Measurements from ENCODE around the gene ABCA1. TPM values are rescaled to one million over a fixed set of nuclear protein-coding genes. Genes with fewer than 3 reads are reported as not detected.
"Not testable (repeated sequence)": the region's sequence is repeated elsewhere in the genome, so short reads cannot be mapped to it uniquely, and the experiment has no call there.

ABCA1 gene
- total RNA-seq, 1 donor from 2014 or later, result 162 TPM

DNA sequence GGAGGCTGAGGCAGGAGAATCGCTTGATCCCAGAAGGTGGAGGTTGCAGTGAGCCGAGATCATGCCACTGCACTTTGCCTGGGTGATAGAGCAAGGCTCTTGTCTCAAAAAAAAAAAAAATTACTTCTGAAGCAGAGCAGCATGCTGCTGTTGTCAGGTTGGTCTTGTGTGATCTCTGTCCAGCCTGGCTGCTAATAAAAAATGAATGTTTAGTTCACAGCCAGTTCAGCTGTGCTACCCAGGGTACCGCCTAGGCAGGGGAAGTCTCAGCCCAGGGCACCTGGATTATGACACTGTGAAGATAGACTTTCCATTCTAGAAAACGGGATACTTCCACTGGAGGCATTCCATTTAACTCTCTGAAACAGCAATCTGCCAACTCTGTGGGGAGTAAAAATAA, 23.5 kb upstream of the ABCA1 start:
- DNase-seq (ENCODE audit: low spot score), result no peak

DNA sequence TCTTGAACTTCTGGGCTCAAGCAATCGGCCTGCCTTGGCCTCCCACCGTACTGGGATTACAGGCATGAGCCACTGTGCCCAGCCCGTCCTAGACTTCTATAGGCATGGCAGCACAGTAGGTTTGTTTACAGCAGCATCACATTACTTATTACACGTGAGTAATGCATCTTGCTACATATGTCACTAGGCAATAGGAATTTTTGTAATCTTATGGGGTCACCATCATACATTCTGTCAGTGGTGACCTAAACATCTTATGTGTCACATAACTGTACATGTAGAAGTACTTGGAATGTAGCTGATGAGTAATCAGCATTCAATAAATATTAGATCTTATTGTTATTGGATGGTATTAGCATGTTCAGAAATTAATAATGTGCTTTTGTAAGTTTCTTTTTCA, 22.9 kb upstream of the ABCA1 start:
- DNase-seq (ENCODE audit: low spot score), result no peak

- no peak for DNase-seq (ENCODE audit: low spot score)
Measured at GRCh38 chr9:104948277-104948676, 20.3 kb upstream of the ABCA1 start.

DNA sequence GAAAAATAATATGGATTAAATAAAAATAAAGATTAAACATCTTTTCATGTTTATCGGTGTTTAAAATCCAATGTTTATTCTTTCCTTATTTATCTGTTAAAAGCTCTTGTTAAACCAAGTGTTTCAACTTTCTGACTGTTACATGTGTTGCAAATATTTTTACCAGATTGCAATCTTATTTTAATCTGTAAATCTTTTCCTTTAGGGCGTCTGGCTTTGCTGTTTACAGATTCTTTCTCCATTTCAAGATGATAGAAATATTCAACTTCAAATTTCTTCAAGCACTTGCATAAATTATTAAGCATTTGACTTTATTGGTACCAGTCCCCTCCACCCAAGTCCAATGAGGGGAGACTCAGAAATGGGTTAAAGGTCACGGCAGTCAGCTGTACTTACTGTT, 16.9 kb upstream of the ABCA1 start:
- DNase-seq (ENCODE audit: low spot score), result no peak

GRCh38 chr9:104944356-104944755, 16.4 kb upstream of the ABCA1 start:
- no peak for DNase-seq (ENCODE audit: low spot score)

GRCh38 chr9:104941597-104941996, 13.6 kb upstream of the ABCA1 start:
- DNase-seq (ENCODE audit: low spot score), result no peak

GRCh38 chr9:104936291-104936690, 8.3 kb upstream of the ABCA1 start:
- no peak for DNase-seq (ENCODE audit: low spot score)

DNA sequence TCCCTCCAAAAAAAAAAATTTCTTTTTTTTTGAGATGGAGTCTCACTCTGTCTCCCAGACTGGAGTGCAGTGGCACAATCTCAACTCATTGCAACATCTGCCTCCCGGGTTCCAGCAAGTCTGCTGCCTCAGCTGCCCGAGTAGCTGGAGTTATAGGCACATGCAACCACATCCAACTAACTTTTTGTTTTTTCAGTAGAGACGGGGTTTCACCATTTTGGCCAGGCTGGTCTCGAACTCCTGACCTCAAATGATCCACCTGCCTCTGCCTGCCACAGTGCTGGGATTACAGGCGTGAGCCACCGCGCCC, 7.5 kb upstream of the ABCA1 start:
- DNase-seq (ENCODE audit: low spot score), result not testable (repeated sequence)

DNA sequence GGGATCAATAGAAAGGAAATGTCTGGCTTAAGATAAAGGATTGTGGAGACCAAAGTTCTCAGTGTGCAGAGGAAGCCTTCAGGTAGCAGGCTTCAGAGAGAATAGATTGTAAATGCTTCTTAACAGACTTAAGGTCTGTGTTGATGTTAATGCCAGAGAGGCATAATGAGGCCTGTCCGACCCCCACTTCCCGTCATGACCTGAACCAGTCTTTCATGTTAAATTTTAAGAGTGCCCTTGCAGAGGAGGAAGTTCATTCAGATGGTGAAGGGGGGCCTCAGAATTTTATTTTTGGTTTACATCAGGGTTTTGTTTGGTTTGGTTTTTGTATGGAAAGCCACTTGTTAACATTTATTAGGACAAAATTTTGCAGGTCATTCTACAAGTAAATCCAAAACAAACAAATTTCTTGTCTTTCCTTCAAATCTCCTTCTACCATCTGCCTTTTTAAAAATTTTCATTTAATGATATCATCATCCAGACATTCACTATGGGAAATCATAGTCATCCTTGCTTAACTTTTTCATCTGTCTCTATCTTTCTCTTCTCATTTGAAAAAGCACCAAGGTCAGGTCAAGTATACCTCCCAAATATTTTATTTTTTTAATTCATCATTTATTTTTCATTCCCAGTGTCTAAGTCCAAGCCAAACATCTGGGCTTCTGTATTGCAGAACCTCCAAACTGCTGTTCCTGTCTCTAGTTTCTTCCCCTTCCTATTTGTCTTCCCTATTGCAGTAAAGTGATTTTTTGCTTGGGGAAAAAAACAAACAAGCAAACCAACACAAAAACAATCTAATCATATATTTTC, 6.9 kb upstream of the ABCA1 start:
- no peak for DNase-seq (ENCODE audit: low spot score)

DNA sequence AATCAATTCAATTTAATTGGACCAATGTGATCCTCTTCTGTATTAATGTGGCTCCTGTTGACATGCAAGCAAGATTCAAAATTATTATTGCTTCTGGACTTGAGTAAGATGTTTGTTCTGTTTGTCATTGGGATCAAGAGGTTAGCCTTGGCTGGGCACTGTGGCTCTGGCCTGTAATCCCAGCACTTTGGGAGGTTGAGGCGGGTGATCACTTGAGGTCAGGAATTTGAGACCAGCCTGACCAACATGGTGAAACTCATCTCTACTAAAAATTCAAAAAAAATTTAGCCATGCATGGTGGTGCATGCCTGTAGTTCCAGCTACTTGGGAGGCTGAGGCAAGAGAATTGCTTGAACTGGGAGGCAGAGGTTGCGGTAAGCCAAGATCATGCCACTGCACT, 5.1 kb upstream of the ABCA1 start:
- not testable (repeated sequence) for DNase-seq (ENCODE audit: low spot score)

- DNase-seq (ENCODE audit: low spot score), result no peak
Measured at GRCh38 chr9:104931256-104931655, 3.3 kb upstream of the ABCA1 start.

DNA sequence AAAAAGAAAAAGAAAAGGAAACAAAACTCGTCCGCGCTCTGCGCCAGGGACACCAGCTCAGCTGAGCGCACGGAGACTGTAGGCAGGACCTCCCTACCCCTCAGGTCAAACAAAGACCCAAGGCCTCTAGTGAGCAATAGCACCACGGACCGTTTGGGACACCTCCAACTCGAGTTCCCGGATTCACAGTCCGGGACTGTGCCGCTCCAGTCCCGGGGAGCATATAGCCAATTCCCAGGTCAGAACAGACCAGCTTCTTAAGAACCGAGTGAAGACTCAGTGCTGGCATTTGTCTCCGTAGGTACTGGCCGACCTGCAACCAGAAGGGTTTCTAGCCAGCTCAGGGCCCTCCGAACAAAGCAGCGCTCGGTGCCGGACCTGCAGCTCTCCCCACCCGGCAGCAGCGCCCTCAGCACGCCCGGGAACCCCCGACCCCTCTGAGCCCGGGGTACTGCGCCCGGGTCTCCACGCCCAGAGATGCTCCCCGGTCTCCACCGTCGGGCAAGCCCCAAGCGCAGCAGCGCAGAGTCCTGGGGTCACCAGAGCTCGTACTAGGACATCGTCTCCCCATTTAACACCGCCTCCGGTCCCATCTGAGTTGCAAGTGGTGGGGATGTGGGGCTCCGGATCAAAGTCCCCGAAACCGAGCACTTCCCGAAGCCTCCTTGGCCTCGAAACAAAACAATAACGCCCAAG, 591 bp downstream of the ABCA1 start:
- no peak for DNase-seq (ENCODE audit: low spot score)

DNA sequence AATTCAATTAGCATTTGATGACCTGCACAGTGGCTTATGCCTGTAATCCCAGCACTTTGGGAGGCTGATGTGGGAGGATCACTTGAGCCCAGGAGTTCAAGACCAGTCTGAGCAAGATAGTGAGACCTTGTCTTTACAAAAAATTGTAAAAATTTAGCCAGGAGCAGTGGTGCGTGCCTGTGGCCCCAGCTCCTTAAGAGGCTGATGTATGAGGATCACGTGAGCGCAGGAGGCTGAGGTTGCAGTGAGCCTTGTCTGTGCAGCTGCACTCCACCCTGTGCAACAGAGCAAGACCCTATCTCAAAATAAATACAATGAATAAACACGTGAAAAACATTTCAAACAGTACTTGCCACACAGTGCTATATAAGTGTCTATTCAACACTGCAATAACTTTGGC, 4.2 kb downstream of the ABCA1 start:
- no peak for DNase-seq (ENCODE audit: low spot score)

- no peak for DNase-seq (ENCODE audit: low spot score)
Measured at GRCh38 chr9:104923289-104923688, 4.7 kb downstream of the ABCA1 start.

- DNase-seq (ENCODE audit: low spot score), result not testable (repeated sequence)
Measured at GRCh38 chr9:104922748-104923147, 5.2 kb downstream of the ABCA1 start.

DNA sequence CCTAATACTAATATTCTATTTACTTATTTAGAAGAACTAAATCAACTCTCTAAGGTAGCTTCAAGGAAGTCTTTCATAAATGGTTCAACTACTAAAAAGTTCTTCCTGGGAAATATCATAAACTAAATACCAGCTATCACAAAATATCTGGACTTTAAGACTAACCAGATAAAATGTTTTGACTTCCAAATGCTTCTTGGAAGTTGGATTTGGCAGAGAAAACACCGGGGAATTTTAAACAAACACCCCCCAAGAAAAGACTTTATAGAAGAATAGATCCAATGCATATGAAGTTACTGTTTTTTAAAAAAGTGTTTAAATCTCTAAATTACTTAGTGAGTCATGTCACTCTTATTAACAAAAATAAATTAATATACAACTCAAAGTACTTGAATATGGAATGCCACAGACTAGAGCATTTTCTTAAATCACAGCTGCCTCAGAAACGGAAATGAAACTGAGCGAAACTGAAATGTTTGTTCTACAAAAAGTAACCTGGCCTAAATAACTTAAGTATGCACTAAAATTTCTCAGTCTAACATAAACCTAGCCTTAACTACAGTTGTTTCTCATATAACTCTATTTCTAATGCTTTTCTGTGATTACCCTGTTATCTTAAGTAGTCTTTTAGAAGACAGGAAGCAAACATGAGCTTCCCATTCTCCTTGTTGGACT, 6.8 kb downstream of the ABCA1 start:
- no peak for DNase-seq (ENCODE audit: low spot score)

DNA sequence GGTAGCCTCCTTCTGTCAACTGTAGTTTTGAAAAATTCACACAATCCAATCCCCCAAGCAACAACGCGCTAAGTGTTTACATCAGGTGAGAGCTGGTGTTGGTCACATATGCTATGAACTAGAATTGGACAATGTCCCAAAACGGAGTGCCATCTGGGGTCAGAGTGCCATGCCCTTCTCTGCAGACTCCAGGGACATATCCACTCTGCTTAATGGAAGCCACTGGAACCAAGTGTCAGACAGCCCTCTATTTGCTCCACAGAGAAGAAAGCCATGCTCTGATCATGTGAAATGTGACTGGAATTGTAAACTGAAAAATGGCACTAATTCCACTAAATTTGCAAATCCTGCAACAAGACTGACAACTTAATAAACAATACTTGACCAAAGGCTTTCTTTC, 12.2 kb downstream of the ABCA1 start:
- DNase-seq (ENCODE audit: low spot score), result no peak

GRCh38 chr9:104915049-104915448, 12.9 kb downstream of the ABCA1 start:
- DNase-seq (ENCODE audit: low spot score), result no peak

DNA sequence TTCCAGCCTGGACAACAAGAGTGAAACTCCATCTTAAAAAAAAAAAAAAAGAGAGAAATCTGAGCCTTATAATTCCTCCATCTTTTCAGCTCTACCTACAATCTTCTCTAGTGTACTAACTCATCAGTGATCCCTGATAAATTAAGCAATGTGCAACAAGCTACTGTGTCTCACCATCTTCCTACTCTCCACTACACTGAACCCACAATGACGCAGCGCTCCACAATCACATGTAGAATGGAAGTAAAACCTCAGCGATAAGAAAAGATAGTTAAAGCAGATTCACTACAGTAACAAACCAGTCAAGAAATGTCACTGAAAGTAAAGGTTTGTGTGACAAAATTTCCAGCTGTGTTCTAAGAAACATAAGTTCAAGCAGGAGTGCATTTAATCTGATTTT, 13.5 kb downstream of the ABCA1 start:
- no peak for DNase-seq (ENCODE audit: low spot score)

DNA sequence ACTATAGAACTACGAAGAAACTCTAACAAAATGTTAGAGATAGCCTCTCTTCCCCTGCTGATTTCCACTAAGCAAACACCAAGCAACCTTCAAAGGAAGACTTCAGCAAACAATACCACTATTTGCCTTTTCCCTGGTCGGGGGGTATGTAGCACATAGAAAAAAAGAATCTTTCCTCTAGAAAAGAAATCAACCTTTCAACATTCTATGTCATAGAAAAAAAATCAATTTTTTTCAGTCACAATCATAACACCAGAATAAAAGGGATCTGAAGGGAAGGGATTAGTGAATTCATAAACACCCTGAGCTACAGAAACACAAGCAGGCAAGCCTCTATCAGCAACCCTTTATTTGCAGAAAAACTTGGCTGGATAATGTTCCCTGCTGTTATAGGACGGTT, 15.3 kb downstream of the ABCA1 start:
- DNase-seq (ENCODE audit: low spot score), result no peak

DNA sequence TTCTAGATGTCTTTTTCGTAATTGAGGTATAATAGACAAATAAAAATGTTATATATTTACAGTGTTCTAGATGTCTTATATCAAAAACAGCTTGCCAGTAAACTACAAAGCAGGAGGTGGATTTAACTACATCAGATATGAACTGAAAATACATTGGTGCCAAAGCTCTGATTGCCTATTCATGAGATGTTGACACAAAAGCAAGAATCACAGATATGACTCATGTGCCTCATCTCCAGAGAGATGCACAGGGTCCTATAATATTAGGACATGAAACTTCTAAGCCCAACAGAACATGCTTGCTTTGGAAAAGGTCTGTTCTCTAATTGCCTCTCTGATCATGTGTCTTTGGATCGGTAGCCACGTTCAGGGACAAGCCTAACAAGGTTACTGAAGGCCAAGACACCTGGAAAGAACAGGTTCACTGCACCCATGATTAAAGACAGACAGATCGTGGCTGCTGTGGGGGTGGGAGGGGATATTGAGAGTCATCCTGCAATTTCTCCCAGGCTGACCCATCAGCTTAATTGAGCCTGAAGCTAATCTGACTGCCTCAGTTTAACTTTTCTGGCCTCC, 16.8 kb downstream of the ABCA1 start:
- DNase-seq (ENCODE audit: low spot score), result no peak

DNA sequence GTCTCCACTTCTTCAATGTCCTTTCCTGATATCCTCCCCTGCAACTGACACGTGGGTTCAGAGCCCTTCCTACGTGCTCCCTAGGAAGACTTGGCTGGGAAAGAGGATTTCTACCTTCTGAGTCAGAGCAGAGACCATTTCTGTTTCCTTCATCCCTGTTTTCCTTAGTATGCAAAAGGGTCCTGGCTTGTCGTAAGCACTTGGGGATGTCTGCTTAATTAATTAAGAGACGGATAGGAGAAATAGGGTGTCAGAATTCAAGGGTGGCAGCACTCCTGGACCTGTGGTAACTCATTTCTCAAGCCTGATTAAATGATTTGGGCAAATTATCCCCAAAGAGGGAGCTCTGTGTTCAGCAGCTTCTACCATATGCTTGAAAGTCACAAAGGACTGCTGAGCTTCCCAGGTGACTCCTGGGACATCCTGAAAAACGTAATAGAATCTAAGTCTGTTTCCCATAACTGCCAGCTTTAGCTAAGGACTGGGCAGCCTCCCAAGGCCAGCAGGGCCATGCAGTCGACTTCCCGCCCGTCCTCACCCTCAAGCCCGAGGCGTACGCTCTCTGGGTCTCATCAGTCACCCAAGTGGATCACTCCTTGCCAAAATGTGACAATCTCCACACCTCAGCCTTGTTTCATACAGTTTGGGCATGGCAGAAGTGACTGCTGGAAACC, 20.5 kb downstream of the ABCA1 start:
- DNase-seq (ENCODE audit: low spot score), result no peak
